ELF-1 (cell line): Measurements from ENCODE around the gene POU2F1.
"Not testable (repeated sequence)": the region's sequence is repeated elsewhere in the genome, so short reads cannot be mapped to it uniquely, and the experiment has no call there.

Source experiments
- DNase-seq: peaks from one replicate; pipeline ENCODE4 v3.0.0-alpha.2; 2016; ENCODE audit warnings: low read depth, low spot score

POU2F1 gene

GRCh38 chr1:167231873-167232450 lies 11.3 kb downstream of the POU2F1 start:
- no peak for DNase-seq

- DNase-seq: no peak
Observed at GRCh38 chr1:167232801-167233200, 12.1 kb downstream of the POU2F1 start.

- DNase-seq: no peak
Observed at GRCh38 chr1:167233373-167233772, 12.7 kb downstream of the POU2F1 start.

GRCh38 chr1:167237000-167237399 lies 16.3 kb downstream of the POU2F1 start:
- DNase-seq: no peak

- no peak for DNase-seq
Observed at GRCh38 chr1:167238713-167239112, 18.0 kb downstream of the POU2F1 start.

- no peak for DNase-seq
Observed at GRCh38 chr1:167239257-167239656, 18.6 kb downstream of the POU2F1 start.

- DNase-seq: no peak
Observed at GRCh38 chr1:167244244-167244643, 23.6 kb downstream of the POU2F1 start.

GRCh38 chr1:167245168-167245567 lies 24.5 kb downstream of the POU2F1 start:
- not testable (repeated sequence) for DNase-seq

- DNase-seq: no peak
Observed at GRCh38 chr1:167246971-167247370, 26.3 kb downstream of the POU2F1 start.

- DNase-seq: no peak
Observed at GRCh38 chr1:167247754-167248153, 27.1 kb downstream of the POU2F1 start.

GRCh38 chr1:167248707-167249642 lies 28.3 kb downstream of the POU2F1 start:
- no peak for DNase-seq

GRCh38 chr1:167249702-167250101 lies 29.0 kb downstream of the POU2F1 start:
- no peak for DNase-seq

GRCh38 chr1:167250482-167250881 lies 29.8 kb downstream of the POU2F1 start:
- no peak for DNase-seq

GRCh38 chr1:167251472-167251871 lies 30.8 kb downstream of the POU2F1 start:
- no peak for DNase-seq

- no peak for DNase-seq
Observed at GRCh38 chr1:167252986-167253385, 32.3 kb downstream of the POU2F1 start.

GRCh38 chr1:167258858-167259257 lies 38.2 kb downstream of the POU2F1 start:
- DNase-seq: no peak

GRCh38 chr1:167262836-167263235 lies 42.1 kb downstream of the POU2F1 start:
- no peak for DNase-seq

GRCh38 chr1:167263344-167263743 lies 42.7 kb downstream of the POU2F1 start:
- no peak for DNase-seq

- no peak for DNase-seq
Observed at GRCh38 chr1:167263819-167264464, 43.3 kb downstream of the POU2F1 start.

GRCh38 chr1:167266965-167267364 lies 46.3 kb downstream of the POU2F1 start:
- no peak for DNase-seq

- DNase-seq: no peak
Observed at GRCh38 chr1:167268347-167268787, 47.7 kb downstream of the POU2F1 start.

- no peak for DNase-seq
Observed at GRCh38 chr1:167270349-167271092, 49.8 kb downstream of the POU2F1 start.
